Spleen (tissue), 11 donors: ENCODE results near the gene LTBP2. TPM values are rescaled to one million over a fixed set of nuclear protein-coding genes. Genes with fewer than 3 reads are reported as not detected.

Source experiments
- DNase-seq: peaks from one replicate; pipeline ENCODE4 v3.0.0-alpha.2; 2020
- H3K27ac ChIP-seq, 8 donors: fragments of 200-600 bp; sonication (generic) in 7 of 8; 1 replicate in 4 of 8; 2 replicates in 4 of 8; pipeline versions ENCODE4 v1.5.0 to v1.8.0; 2016 to 2021; ENCODE audit warnings: inconsistent platforms in 4 of 8, mild to moderate bottlenecking in 4 of 8, moderate library complexity in 1 of 8
- H3K27me3 ChIP-seq, 7 donors: fragments of 200-600 bp; sonication (generic) in 6 of 7; replicated peaks in 1 of 7; 1 replicate in 4 of 7; 2 replicates in 3 of 7; pipeline versions ENCODE4 v1.5.0 to v1.8.0; 2016 to 2021; ENCODE audit warnings: inconsistent platforms in 3 of 7, mild to moderate bottlenecking in 1 of 7
- H3K36me3 ChIP-seq, 6 donors: fragments of 200-600 bp; sonication (generic) in 5 of 6; 1 replicate in 4 of 6; 2 replicates in 2 of 6; pipeline versions ENCODE4 v1.5.0 to v1.8.0; 2016 to 2021; ENCODE audit warnings: inconsistent platforms in 2 of 6
- H3K4me1 ChIP-seq, 6 donors: fragments of 200-600 bp; sonication (generic) in 5 of 6; 1 replicate in 3 of 6; 2 replicates in 3 of 6; pipeline versions ENCODE4 v1.5.0 to v1.8.0; 2016 to 2021; ENCODE audit warnings: inconsistent platforms in 3 of 6
- H3K4me3 ChIP-seq, 8 donors: fragments of 200-600 bp; sonication (generic) in 7 of 8; 1 replicate in 4 of 8; 2 replicates in 4 of 8; pipeline versions ENCODE4 v1.5.0 to v1.8.0; 2016 to 2021; ENCODE audit warnings: inconsistent platforms in 4 of 8, mild to moderate bottlenecking in 4 of 8, moderate library complexity in 2 of 8
- H3K9me3 ChIP-seq, 8 donors: fragments of 200-600 bp; sonication (generic) in 7 of 8; 1 replicate in 4 of 8; 2 replicates in 4 of 8; pipeline versions ENCODE4 v1.5.0 to v1.8.0; 2016 to 2021; ENCODE audit warnings: inconsistent platforms in 4 of 8
- POLR2A ChIP-seq, 3 donors: fragments of 450-650 bp; IDR thresholded peaks; one replicate each; pipeline ENCODE4 v1.5.1; 2017; ENCODE audit warnings: antibody characterized with exemption in 3 of 3, mild to moderate bottlenecking in 1 of 3
- POLR2AphosphoS5 ChIP-seq, 3 donors: sonication (generic); formaldehyde crosslinking; IDR thresholded peaks; one replicate each; pipeline ENCODE4 v1.5.1; 2017; ENCODE audit warnings: antibody characterized with exemption in 3 of 3
- WGBS, 5 donors: extraction: QIAGEN DNeasy Blood & Tissue Kit in 3 of 5; methylation state at CpG; one replicate each; pipeline versions ENCODE4 v1.1.5 to v1.1.7; 2013 to 2018; 5-methylcytosine and 5-hydroxymethylcytosine counted together
- intact Hi-C: fragments of 100-400 bp; cut with DNase I; formaldehyde crosslinking; loops from one replicate; pipeline ENCODE4 v1.15.0; 2023; ENCODE audit warnings: low total_unique reads
- polyA plus RNA-seq, 3 donors: library from polyadenylated mRNA; stranded (reverse); fragments of 200-250 nt; gene quantifications; one replicate each; pipeline ENCODE4 v1.2.1, GENCODE V29; 2013
- total RNA-seq, 7 donors: library from RNA; depleted of rRNA in 3 of 7; stranded (reverse); fragments of >200 nt in 3 of 7; fragmentation: NEBNext Ultra II Directional in 4 of 7; extraction: Animal tissue kit (Norgen Biotek cat#: 25700) in 4 of 7; gene quantifications; one replicate each; pipeline versions ENCODE4 v1.1.0 to v1.2.1, GENCODE V29; 2016 to 2021
- TF ChIP-seq, protein P1 (sequence below), 11 experiments: fragments of 200-600 bp in 7 of 11; fragments of 450-650 bp in 4 of 11; sonication (generic) in 4 of 11; IDR thresholded peaks in 8 of 11; conservative IDR thresholded peaks in 3 of 11; 1 replicate in 7 of 11; 2 replicates in 4 of 11; pipeline versions ENCODE4 v1.4.0 to v1.8.0; 2016 to 2021; ENCODE audit warnings: antibody characterized with exemption in 11 of 11, inconsistent platforms in 4 of 11, mild to moderate bottlenecking in 1 of 11
- donor health status: healthy with polysubstance abuse.
- donor health status: DM: no; HTN: no; CAD: no; lungs with moderate emphysema.
- donor health status: DM: no; HTN: no; CAD: no.
- donor health status: Bipolar disorder and iron deficiency.
- donor health status: healthy.
- donor health status: DM: no; HTN: no; CAD: no.
- donor health status: DM: yes; HTN: yes; CAD: no.

The LTBP2 gene
- total and polyA plus RNA-seq, 10 donors: 3.4 to 10.7 (median 5.6) TPM

DNA sequence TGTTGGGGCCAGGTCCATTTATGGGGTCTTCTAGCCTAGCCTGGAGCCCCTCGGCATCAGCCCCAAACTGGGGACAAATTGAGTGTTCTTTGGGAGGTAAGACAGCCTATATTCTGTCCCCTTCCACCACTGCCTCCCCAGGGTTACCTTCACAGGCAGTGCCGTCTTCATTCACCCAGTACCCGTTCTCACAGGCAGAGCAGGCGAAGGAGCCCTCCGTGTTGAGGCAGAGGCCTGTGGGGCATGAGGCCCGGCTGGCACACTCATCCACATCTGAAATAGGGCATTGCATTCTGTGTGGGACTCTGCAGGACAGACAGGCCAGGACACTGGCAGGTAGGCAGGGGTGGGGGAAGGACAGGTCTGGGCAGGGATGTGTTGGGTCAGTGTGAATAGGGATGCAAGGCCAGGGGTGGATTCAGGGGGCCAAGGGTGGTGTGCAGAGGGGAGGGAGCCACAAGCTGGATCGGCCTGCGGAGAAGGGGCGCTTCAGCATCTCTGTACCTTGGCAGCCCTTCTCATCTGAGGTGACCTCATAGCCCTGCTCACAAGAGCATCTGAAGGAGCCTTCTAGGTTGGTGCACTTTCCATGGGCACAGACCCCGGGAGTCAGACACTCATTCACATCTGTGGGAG is 102.3 kb downstream of the LTBP2 start:
- peak; percentile 50 for DNase-seq
- no peaks in the 10 kb centered on the region for H3K36me3 ChIP-seq
- TF ChIP-seq POLR2A (IDR thresholded peaks at IDR 0.05): no peak
- TF ChIP-seq, protein P1, sequence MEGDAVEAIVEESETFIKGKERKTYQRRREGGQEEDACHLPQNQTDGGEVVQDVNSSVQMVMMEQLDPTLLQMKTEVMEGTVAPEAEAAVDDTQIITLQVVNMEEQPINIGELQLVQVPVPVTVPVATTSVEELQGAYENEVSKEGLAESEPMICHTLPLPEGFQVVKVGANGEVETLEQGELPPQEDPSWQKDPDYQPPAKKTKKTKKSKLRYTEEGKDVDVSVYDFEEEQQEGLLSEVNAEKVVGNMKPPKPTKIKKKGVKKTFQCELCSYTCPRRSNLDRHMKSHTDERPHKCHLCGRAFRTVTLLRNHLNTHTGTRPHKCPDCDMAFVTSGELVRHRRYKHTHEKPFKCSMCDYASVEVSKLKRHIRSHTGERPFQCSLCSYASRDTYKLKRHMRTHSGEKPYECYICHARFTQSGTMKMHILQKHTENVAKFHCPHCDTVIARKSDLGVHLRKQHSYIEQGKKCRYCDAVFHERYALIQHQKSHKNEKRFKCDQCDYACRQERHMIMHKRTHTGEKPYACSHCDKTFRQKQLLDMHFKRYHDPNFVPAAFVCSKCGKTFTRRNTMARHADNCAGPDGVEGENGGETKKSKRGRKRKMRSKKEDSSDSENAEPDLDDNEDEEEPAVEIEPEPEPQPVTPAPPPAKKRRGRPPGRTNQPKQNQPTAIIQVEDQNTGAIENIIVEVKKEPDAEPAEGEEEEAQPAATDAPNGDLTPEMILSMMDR (IDR thresholded peaks at IDR 0.05 in 8 of 11, conservative IDR thresholded peaks at IDR 0.05 in 3 of 11): no peak
- no peak for TF ChIP-seq POLR2AphosphoS5 (IDR thresholded peaks at IDR 0.05)
- no peak overlapping the region for H3K4me3 ChIP-seq
- 89 to 100% (median 93%) methylated on average over 10 of the region's 10 CpGs for WGBS, 5 donors
- H3K27me3 ChIP-seq: peaks cover 0 to 20% (median 0%) of the 10 kb centered on the region in 7 donors
- intact Hi-C loops: no loop called here
- H3K9me3 ChIP-seq: no peaks in the 10 kb centered on the region
- H3K4me1 ChIP-seq: peaks cover 0 to 23% (median 17%) of the 10 kb centered on the region in 6 donors
- no peak overlapping the region for H3K27ac ChIP-seq

DNA sequence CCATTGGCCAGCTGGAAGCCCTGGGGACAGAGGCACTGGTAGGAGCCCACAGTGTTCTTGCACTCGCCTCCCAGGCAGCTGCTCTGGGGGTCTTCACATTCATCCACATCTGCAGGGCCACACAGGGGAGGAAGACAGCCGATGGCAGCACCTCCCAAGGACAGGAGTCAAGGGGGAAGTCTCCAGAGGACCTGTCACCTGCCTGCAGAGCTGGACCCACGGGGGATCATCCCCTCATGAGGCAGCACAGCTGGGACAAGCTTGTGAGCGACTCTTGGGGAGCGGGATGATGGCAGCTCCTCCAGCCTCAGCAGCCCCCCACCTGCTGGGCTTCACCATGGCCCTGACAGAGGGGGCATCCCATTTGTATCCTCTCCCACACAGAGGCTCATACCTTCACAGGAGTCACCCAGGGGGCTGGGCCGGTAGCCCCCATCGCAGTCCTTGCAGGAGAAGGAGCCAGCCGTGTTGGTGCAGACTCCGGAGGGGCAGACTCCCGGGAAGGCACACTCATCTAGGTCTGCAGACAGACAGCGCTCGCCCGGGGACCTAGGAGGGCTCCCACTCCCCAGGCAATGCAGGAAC is 103.1 kb downstream of the LTBP2 start:
- peaks cover 0 to 16% (median 9%) of the 10 kb centered on the region in 6 donors for H3K4me1 ChIP-seq
- no peaks in the 10 kb centered on the region for H3K36me3 ChIP-seq
- H3K4me3 ChIP-seq: no peak overlapping the region
- no peak overlapping the region for H3K27ac ChIP-seq
- peak; percentile 67 for DNase-seq
- 82 to 94% (median 85%) methylated on average over 9 to 13 of the region's 13 CpGs for WGBS, 5 donors
- H3K27me3 ChIP-seq: peaks cover 0 to 20% (median 0%) of the 10 kb centered on the region in 7 donors
- TF ChIP-seq, protein P1 (IDR thresholded peaks at IDR 0.05 in 8 of 11, conservative IDR thresholded peaks at IDR 0.05 in 3 of 11): no peak
- no peak for TF ChIP-seq POLR2A (IDR thresholded peaks at IDR 0.05)
- TF ChIP-seq POLR2AphosphoS5 (IDR thresholded peaks at IDR 0.05): no peak
- H3K9me3 ChIP-seq: no peaks in the 10 kb centered on the region
- intact Hi-C loops: no loop called here

DNA sequence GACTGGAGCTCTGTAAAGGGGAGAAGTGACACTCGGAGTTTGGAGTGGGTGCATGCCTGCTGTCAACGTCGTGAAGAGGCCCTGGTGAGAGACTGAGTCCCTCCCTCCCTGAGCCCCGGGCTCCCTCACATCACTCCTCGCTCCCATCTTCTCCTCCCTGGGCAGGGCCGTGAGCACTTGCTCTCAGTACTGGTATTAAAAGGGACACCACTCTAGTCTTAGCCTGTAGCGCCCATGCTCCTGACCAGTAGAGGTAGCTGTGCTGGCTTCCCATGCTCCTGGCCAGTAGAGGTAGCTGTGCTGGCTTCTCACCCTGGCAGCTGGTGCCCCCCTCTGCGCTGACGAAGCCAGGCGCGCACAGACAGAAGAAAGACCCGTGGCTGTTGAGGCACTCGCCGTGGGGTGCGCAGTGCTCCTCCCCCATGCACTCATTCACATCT is 103.7 kb downstream of the LTBP2 start:
- intact Hi-C loops: no loop called here
- Histone ChIP-seq H3K9me3 (no peaks in the 10 kb centered on the region), H3K27me3 (peaks cover 0 to 20% (median 0%) of the 10 kb centered on the region in 7 donors), H3K4me1 (peaks cover 0 to 15% (median 8%) of the 10 kb centered on the region in 6 donors), H3K36me3 (no peaks in the 10 kb centered on the region), H3K27ac (no peak overlapping the region), H3K4me3 (no peak overlapping the region)
- 52 to 64% (median 59%) methylated on average over 15 of the region's 15 CpGs for WGBS, 5 donors
- DNase-seq: peak; percentile 51
- TF ChIP-seq POLR2A (IDR thresholded peaks at IDR 0.05) (no peak), POLR2AphosphoS5 (IDR thresholded peaks at IDR 0.05) (no peak)
- TF ChIP-seq, protein P1 (IDR thresholded peaks at IDR 0.05 in 8 of 11, conservative IDR thresholded peaks at IDR 0.05 in 3 of 11): no peak

DNA sequence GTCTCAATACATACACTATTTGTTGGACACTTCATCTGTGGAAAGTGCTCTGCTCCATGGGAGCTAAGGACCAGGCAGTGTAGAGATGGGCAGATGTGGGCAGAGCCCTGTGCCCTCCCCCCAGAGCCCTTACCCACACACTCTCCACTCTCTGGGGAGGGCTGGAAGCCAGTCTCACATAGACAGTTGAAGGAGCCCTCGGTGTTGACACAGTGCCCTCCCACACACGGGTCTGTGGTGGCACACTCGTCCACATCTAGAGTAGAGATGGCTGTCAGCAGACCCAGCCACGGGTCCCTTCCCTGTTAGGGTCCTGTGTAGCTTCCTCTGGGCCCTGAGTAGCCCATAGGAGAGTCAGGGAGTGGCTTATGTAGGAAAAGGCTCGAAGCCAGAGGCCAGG is 104.2 kb downstream of the LTBP2 start:
- TF ChIP-seq POLR2A (IDR thresholded peaks at IDR 0.05): no peak
- TF ChIP-seq, protein P1 (IDR thresholded peaks at IDR 0.05 in 8 of 11, conservative IDR thresholded peaks at IDR 0.05 in 3 of 11): no peak
- TF ChIP-seq POLR2AphosphoS5 (IDR thresholded peaks at IDR 0.05): no peak
- peak; percentile 42 for DNase-seq
- Histone ChIP-seq H3K36me3 (no peaks in the 10 kb centered on the region), H3K27ac (no peak overlapping the region), H3K9me3 (no peaks in the 10 kb centered on the region), H3K4me3 (no peak overlapping the region), H3K4me1 (peaks cover 0 to 15% (median 8%) of the 10 kb centered on the region in 6 donors), H3K27me3 (peaks cover 0 to 17% (median 0%) of the 10 kb centered on the region in 7 donors)
- WGBS, 5 donors: 44 to 57% (median 53%) methylated on average over 3 to 5 of the region's 5 CpGs
- intact Hi-C loops: no loop called here
